Measurements from ENCODE around the gene NRG3. TPM values are rescaled to one million over a fixed set of nuclear protein-coding genes. Genes with fewer than 3 reads are reported as not detected.

NRG3 gene
- total RNA-seq, 4 donors from 2014 or later = under 0.01 to 0.65 (median 0.17) TPM

DNA sequence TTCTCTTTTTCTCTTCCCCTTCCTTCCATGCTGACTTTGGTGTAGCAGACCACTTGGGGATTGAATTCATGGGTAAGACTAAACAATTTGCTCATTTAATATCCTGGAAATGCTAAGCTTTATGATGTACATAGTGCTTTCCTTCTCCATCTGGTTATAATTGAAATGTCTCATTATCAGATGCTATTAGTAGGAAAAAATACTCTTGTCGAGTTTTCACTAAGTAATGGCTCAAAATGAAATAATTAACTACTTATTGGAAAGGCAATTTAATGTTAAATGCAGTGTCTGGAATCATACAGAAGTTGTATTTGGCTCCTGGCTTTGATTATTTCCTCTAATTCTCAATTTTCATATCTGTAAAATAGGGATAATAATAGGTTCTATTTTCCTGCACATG is 990.4 kb downstream of the NRG3 start:
- no peaks in the 10 kb centered on the region for H3K27me3 ChIP-seq
- intact Hi-C loops (cut with DNase I) = no loop called here
- 65% methylated on average over 1 of the region's 1 CpG for WGBS
- no peak for DNase-seq (ENCODE audit: extremely low spot score)
- H3K36me3 ChIP-seq = no peaks in the 10 kb centered on the region
- TF ChIP-seq POLR2AphosphoS5 (IDR thresholded peaks at IDR 0.05) = no peak
- TF ChIP-seq EP300 (IDR thresholded peaks at IDR 0.05) = no peak
- TF ChIP-seq, protein P1, sequence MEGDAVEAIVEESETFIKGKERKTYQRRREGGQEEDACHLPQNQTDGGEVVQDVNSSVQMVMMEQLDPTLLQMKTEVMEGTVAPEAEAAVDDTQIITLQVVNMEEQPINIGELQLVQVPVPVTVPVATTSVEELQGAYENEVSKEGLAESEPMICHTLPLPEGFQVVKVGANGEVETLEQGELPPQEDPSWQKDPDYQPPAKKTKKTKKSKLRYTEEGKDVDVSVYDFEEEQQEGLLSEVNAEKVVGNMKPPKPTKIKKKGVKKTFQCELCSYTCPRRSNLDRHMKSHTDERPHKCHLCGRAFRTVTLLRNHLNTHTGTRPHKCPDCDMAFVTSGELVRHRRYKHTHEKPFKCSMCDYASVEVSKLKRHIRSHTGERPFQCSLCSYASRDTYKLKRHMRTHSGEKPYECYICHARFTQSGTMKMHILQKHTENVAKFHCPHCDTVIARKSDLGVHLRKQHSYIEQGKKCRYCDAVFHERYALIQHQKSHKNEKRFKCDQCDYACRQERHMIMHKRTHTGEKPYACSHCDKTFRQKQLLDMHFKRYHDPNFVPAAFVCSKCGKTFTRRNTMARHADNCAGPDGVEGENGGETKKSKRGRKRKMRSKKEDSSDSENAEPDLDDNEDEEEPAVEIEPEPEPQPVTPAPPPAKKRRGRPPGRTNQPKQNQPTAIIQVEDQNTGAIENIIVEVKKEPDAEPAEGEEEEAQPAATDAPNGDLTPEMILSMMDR (IDR thresholded peaks at IDR 0.05) = no peak
- TF ChIP-seq POLR2A (IDR thresholded peaks at IDR 0.05; ENCODE audit: low read depth) = no peak
- no peak overlapping the region for H3K4me3 ChIP-seq
- H3K9me3 ChIP-seq = no peaks in the 10 kb centered on the region
- H3K4me1 ChIP-seq = no peaks in the 10 kb centered on the region
- no peak overlapping the region for H3K27ac ChIP-seq (replicated peaks in 1 of 4)

DNA sequence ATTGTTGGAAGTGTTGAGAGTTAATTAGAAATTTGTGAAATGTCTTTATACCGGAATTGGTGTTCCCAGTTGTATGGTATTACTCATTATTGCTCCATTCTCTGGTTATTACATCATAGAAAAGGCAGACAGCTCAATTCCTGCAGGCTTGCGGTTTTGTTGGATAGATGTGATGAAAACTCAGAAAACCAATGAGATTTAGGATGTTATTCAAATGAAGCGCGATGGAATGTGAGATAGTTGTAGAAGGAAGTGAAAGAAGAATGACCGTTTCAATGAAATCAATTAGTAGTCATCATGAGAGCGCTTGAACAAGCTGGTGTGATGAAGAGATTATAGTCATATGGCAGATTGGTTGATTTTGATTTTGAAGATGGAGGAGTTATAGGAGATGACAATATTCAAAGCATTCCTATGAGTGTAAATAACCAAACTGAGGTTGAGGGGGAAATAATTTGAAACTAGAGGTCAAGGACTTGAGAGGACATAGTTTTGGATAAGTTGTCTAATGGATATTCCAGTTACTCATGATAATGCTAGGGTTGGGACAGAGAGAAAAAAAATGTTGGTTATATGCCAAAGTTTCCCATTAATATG is 991.5 kb downstream of the NRG3 start:
- H3K27ac ChIP-seq (replicated peaks in 1 of 4) = no peak overlapping the region
- no peaks in the 10 kb centered on the region for H3K4me1 ChIP-seq
- TF ChIP-seq POLR2AphosphoS5 (IDR thresholded peaks at IDR 0.05) = no peak
- no peak for TF ChIP-seq EP300 (IDR thresholded peaks at IDR 0.05)
- no peak for TF ChIP-seq POLR2A (IDR thresholded peaks at IDR 0.05; ENCODE audit: low read depth)
- TF ChIP-seq, protein P1 (IDR thresholded peaks at IDR 0.05) = no peak
- no peaks in the 10 kb centered on the region for H3K9me3 ChIP-seq
- H3K27me3 ChIP-seq = no peaks in the 10 kb centered on the region
- WGBS = 76% methylated on average over 6 of the region's 6 CpGs
- intact Hi-C loops (cut with DNase I) = no loop called here
- no peak for DNase-seq (ENCODE audit: extremely low spot score)
- no peaks in the 10 kb centered on the region for H3K36me3 ChIP-seq
- no peak overlapping the region for H3K4me3 ChIP-seq

DNA sequence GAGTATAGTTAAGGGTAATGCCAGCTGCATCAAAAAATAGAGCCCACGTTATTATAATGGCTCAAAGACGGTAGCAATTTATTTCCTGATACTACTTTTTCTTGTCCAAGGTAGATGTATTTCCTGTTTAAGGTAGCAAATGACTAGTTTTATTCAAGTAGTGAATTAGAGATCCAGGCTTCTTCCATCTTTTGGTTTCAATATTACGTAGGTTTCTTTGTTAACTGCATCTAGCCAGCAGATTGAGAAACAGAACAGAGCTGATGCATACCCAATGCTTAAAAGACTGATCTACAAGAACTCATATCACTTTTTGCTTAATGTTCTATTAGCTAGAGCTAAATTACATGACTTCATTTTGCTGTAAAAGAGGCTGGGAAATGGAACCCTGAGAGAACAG is 992.1 kb downstream of the NRG3 start:
- no peaks in the 10 kb centered on the region for H3K9me3 ChIP-seq
- intact Hi-C loops (cut with DNase I) = no loop called here
- H3K36me3 ChIP-seq = no peaks in the 10 kb centered on the region
- no peaks in the 10 kb centered on the region for H3K4me1 ChIP-seq
- no peak for DNase-seq (ENCODE audit: extremely low spot score)
- WGBS = 81% methylated on average over 3 of the region's 3 CpGs
- H3K4me3 ChIP-seq = no peak overlapping the region
- no peak overlapping the region for H3K27ac ChIP-seq (replicated peaks in 1 of 4)
- no peaks in the 10 kb centered on the region for H3K27me3 ChIP-seq
- TF ChIP-seq EP300 (IDR thresholded peaks at IDR 0.05) = no peak
- TF ChIP-seq, protein P1 (IDR thresholded peaks at IDR 0.05) = no peak

DNA sequence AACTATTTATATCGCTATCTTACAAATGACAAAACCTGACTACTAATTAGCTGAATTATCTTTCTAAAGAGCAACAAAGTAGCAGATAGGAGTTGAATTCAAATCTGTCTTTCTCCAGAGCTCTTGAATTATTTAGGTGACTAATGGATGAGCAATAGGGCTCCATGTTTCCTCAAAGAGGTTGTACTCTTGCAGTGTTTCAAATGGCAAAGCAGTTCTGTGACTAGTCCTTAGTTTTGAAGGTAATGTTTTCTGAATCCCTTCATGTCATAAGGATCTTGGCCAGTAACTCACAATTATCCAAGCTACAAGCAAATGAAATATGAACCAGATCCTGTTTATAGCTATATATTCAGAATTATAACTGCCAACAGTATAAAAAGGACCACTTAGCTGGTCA is 999.7 kb downstream of the NRG3 start:
- Histone ChIP-seq H3K36me3 (no peaks in the 10 kb centered on the region), H3K4me3 (no peak overlapping the region), H3K4me1 (no peaks in the 10 kb centered on the region), H3K27ac (replicated peaks in 1 of 4) (no peak overlapping the region), H3K27me3 (no peaks in the 10 kb centered on the region), H3K9me3 (no peaks in the 10 kb centered on the region)
- intact Hi-C loops (cut with DNase I) = no loop called here
- WGBS = 100% methylated on average over 1 of the region's 1 CpG
- no peak for DNase-seq (ENCODE audit: extremely low spot score)
- TF ChIP-seq, protein P1 (IDR thresholded peaks at IDR 0.05) = no peak
- no peak for TF ChIP-seq POLR2A (IDR thresholded peaks at IDR 0.05; ENCODE audit: low read depth)
- TF ChIP-seq EP300 (IDR thresholded peaks at IDR 0.05) = no peak
- no peak for TF ChIP-seq POLR2AphosphoS5 (IDR thresholded peaks at IDR 0.05)

DNA sequence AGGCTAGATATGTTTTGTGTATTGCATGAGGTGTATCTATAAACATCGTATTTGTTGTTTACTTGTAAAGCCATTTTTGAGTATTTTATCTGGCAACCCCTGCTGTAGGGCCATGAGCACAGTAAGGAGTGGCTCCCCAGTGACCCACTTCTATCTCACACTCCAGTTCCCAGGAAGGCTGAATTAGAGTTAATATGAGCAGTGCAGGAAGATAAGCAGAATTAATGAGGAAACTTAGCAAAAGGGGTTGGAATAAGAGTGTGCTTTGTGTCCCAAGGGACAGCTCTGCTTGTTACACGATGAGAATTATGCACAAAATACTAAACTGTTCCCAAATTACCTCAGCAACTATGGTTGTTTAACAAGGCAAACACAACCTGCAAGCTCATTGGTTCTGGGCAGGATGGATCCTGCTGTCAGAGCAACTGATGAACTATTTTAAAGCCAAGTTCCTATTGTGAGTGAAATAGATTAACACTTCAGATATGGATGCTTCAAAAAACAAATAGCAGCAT is 1005.8 kb downstream of the NRG3 start:
- intact Hi-C loops (cut with DNase I) = no loop called here
- WGBS = 74% methylated on average over 2 of the region's 2 CpGs

More for the DNA sequence above, 1005.8 kb downstream of the NRG3 start:
- Histone ChIP-seq H3K36me3 (no peaks in the 10 kb centered on the region), H3K9me3 (no peaks in the 10 kb centered on the region), H3K27me3 (no peaks in the 10 kb centered on the region), H3K27ac (replicated peaks in 1 of 4) (no peak overlapping the region), H3K4me3 (no peak overlapping the region), H3K4me1 (no peaks in the 10 kb centered on the region)
- no peak for DNase-seq (ENCODE audit: extremely low spot score)
- TF ChIP-seq POLR2AphosphoS5 (IDR thresholded peaks at IDR 0.05) = no peak
- no peak for TF ChIP-seq EP300 (IDR thresholded peaks at IDR 0.05)
- TF ChIP-seq, protein P1 (IDR thresholded peaks at IDR 0.05) = no peak
- TF ChIP-seq POLR2A (IDR thresholded peaks at IDR 0.05; ENCODE audit: low read depth) = no peak

Data from esophagus muscularis mucosa (tissue), 4 donors.